Measurements from ENCODE around the gene PTPRCAP. TPM values are rescaled to one million over a fixed set of nuclear protein-coding genes. Genes with fewer than 3 reads are reported as not detected.

The PTPRCAP gene
- total and polyA plus RNA-seq, 9 of the 15 experiments (the other 6 are each of a cell fraction or from before 2014, with no cell fraction given) = 0.22 to 2.0 (median 1.1) TPM; not detected in 4

DNA sequence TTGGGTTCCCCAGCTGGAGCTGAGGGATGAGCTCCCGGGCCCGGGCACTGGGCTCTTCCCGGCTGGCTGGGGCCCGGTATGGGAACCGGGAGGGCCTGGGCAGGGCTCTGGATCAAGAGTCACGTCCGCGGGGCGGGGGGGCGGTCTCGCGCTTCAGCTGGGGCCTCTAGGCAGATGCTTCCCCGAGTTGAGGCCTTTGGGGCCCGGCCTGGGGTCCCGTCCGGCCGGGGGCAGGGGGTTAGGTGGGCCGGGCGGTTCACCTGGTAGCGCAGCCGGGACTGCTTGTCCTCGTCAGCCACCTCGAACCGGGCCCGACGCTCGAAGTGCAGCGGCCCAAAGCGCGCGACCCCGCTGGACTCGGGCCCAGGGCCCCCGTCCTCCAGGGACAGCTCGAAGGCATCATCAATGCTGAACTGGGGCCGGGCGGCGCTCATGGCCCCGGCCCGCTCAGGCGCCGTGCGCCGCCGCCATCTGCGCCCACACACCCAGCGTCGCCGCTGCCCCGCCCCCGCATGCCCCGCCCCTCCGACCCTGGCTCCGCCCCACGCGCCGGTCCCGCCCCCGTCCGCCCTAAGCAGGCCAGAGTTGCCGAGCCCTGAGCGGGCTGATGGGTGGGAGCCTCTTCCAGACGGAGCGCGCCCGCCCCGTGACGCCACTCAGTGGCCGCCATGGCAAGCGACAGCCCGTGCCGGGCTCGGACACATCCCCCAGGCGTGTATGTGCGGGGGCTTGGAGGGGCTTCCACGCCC lies 31.5 kb upstream of the PTPRCAP start, which contains the start of gene TMEM134 (continued):
- no peak for TF ChIP-seq U2AF1 (optimal IDR thresholded peaks at IDR 0.05; ENCODE audit: low read depth, low read length)
- TF ChIP-seq, protein P1, sequence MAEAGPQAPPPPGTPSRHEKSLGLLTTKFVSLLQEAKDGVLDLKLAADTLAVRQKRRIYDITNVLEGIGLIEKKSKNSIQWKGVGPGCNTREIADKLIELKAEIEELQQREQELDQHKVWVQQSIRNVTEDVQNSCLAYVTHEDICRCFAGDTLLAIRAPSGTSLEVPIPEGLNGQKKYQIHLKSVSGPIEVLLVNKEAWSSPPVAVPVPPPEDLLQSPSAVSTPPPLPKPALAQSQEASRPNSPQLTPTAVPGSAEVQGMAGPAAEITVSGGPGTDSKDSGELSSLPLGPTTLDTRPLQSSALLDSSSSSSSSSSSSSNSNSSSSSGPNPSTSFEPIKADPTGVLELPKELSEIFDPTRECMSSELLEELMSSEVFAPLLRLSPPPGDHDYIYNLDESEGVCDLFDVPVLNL (CRISPR knock-in tag; IDR thresholded peaks at IDR 0.05; ENCODE audit: low read depth) = no peak
- TF ChIP-seq ELK3 (CRISPR knock-in tag; IDR thresholded peaks at IDR 0.05) = no peak
- TF ChIP-seq, protein P2, sequence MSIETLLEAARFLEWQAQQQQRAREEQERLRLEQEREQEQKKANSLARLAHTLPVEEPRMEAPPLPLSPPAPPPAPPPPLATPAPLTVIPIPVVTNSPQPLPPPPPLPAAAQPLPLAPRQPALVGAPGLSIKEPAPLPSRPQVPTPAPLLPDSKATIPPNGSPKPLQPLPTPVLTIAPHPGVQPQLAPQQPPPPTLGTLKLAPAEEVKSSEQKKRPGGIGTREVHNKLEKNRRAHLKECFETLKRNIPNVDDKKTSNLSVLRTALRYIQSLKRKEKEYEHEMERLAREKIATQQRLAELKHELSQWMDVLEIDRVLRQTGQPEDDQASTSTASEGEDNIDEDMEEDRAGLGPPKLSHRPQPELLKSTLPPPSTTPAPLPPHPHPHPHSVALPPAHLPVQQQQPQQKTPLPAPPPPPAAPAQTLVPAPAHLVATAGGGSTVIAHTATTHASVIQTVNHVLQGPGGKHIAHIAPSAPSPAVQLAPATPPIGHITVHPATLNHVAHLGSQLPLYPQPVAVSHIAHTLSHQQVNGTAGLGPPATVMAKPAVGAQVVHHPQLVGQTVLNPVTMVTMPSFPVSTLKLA (conservative IDR thresholded peaks at IDR 0.05) = peak; percentile 70 to 80; a peak in 3 of 4 replicates
- no peak for TF ChIP-seq KLF13 (tag; IDR thresholded peaks at IDR 0.05; ENCODE audit: borderline replicate concordance, low read depth)
- TF ChIP-seq HOXB6 (CRISPR knock-in tag; IDR thresholded peaks at IDR 0.05; ENCODE audit: borderline replicate concordance) = no peak
- TF ChIP-seq, protein P3, sequence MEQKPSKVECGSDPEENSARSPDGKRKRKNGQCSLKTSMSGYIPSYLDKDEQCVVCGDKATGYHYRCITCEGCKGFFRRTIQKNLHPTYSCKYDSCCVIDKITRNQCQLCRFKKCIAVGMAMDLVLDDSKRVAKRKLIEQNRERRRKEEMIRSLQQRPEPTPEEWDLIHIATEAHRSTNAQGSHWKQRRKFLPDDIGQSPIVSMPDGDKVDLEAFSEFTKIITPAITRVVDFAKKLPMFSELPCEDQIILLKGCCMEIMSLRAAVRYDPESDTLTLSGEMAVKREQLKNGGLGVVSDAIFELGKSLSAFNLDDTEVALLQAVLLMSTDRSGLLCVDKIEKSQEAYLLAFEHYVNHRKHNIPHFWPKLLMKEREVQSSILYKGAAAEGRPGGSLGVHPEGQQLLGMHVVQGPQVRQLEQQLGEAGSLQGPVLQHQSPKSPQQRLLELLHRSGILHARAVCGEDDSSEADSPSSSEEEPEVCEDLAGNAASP (IDR thresholded peaks at IDR 0.05) = no peak
- TF ChIP-seq, protein P4, sequence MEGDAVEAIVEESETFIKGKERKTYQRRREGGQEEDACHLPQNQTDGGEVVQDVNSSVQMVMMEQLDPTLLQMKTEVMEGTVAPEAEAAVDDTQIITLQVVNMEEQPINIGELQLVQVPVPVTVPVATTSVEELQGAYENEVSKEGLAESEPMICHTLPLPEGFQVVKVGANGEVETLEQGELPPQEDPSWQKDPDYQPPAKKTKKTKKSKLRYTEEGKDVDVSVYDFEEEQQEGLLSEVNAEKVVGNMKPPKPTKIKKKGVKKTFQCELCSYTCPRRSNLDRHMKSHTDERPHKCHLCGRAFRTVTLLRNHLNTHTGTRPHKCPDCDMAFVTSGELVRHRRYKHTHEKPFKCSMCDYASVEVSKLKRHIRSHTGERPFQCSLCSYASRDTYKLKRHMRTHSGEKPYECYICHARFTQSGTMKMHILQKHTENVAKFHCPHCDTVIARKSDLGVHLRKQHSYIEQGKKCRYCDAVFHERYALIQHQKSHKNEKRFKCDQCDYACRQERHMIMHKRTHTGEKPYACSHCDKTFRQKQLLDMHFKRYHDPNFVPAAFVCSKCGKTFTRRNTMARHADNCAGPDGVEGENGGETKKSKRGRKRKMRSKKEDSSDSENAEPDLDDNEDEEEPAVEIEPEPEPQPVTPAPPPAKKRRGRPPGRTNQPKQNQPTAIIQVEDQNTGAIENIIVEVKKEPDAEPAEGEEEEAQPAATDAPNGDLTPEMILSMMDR (IDR thresholded peaks at IDR 0.05 in 2 of 3, conservative IDR thresholded peaks at IDR 0.05 in 1 of 3; ENCODE audit: insufficient read depth in 2 of 3, low read depth in 1 of 3, low read length in 3 of 3) = peak; percentile 60 to 84 (median 75)
- TF ChIP-seq SIRT6 (IDR thresholded peaks at IDR 0.05; ENCODE audit: low read depth, low read length) = no peak
- TF ChIP-seq L3MBTL2 (IDR thresholded peaks at IDR 0.05) = peak; percentile 51; the same call in 1 of the 2 replicates
- TF ChIP-seq MYBL2 (IDR thresholded peaks at IDR 0.05; ENCODE audit: low read depth) = no peak
- TF ChIP-seq MYBL2 (CRISPR knock-in tag; IDR thresholded peaks at IDR 0.05; ENCODE audit: borderline replicate concordance) = no peak
- no peak for TF ChIP-seq SNRNP70 (optimal IDR thresholded peaks at IDR 0.05; ENCODE audit: low read depth, low read length)
- peak; percentile 93 for TF ChIP-seq CREM (IDR thresholded peaks at IDR 0.05; ENCODE audit: low read depth)
- no peak for TF ChIP-seq ETV1 (tag; conservative IDR thresholded peaks at IDR 0.05; ENCODE audit: low read depth)
- no peak for TF ChIP-seq NCOA2 (IDR thresholded peaks at IDR 0.05; ENCODE audit: partially characterized antibody in 2 of 2)
- TF ChIP-seq U2AF2 (optimal IDR thresholded peaks at IDR 0.05; ENCODE audit: low read depth, low read length) = no peak
